Fibroblast of mammary gland (primary cell): ENCODE data around the gene FBXO2.

Source experiments
- DNase-seq: peaks from one replicate; pipeline ENCODE4 v3.0.0-alpha.2; 2010; ENCODE audit warnings: low read depth
- H3K4me3 ChIP-seq: 2 replicates; pipeline ENCODE4 v1.5.1; 2011; ENCODE audit warnings: low read depth, mild to moderate bottlenecking, low read length, moderate library complexity; ENCODE audit not compliant: control insufficient read depth
- CTCF ChIP-seq: conservative IDR thresholded peaks from 2 replicates; pipeline ENCODE4 v1.5.1; 2011; ENCODE audit warnings: low read depth, low read length, inconsistent platforms; ENCODE audit not compliant: control insufficient read depth, insufficient read depth

Gene FBXO2

GRCh38 chr1:11664336-11665065, 10.3 kb upstream of the FBXO2 start:
- H3K4me3 ChIP-seq = peak overlapping the region; percentile 42
- no peak for DNase-seq
- no peak for TF ChIP-seq CTCF

GRCh38 chr1:11661103-11661502, 6.9 kb upstream of the FBXO2 start:
- H3K4me3 ChIP-seq = no peak overlapping the region
- DNase-seq = no peak
- TF ChIP-seq CTCF = no peak

GRCh38 chr1:11659748-11660147, 5.5 kb upstream of the FBXO2 start:
- DNase-seq = no peak
- TF ChIP-seq CTCF = no peak
- no peak overlapping the region for H3K4me3 ChIP-seq

GRCh38 chr1:11658542-11658941, 4.3 kb upstream of the FBXO2 start:
- DNase-seq = no peak
- TF ChIP-seq CTCF = no peak
- H3K4me3 ChIP-seq = no peak overlapping the region

- no peak for DNase-seq
- H3K4me3 ChIP-seq = no peak overlapping the region
- TF ChIP-seq CTCF = no peak
Observed at GRCh38 chr1:11657654-11658053, 3.4 kb upstream of the FBXO2 start.

GRCh38 chr1:11654939-11655808, 945 bp upstream of the FBXO2 start:
- no peak for DNase-seq
- no peak for TF ChIP-seq CTCF
- H3K4me3 ChIP-seq = peak overlapping the region; percentile 37
